Activated CD8-positive, alpha-beta memory T cell treated with anti-CD3 and anti-CD28 coated beads, Interleukin-2, amount 50 U/mL, for 48 hours (primary cell): ENCODE data around the gene BARX2.

ENCODE experiments used
- DNase-seq: peaks from one replicate; pipeline ENCODE4 v3.0.0-alpha.2; 2020

Gene BARX2

DNA sequence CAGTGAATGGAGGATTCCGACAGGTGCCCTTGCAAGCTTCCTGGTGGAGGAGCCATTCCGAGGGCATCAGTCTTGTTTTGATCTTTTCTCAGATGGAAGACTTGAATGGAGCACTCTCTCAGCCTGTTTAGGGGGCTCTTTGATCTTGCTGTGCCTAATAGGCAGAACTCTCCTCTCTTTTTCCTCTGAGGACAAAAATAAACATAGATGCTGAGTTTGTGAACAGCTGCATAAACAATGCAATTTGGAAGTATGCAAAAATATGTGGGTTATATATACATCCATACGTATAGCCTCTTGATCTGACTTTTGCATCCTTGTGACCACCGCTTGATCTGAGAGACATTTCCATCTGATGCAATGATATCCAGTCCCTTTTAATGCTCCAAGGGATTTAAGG lies 29.1 kb downstream of the BARX2 start:
- DNase-seq: no peak

DNA sequence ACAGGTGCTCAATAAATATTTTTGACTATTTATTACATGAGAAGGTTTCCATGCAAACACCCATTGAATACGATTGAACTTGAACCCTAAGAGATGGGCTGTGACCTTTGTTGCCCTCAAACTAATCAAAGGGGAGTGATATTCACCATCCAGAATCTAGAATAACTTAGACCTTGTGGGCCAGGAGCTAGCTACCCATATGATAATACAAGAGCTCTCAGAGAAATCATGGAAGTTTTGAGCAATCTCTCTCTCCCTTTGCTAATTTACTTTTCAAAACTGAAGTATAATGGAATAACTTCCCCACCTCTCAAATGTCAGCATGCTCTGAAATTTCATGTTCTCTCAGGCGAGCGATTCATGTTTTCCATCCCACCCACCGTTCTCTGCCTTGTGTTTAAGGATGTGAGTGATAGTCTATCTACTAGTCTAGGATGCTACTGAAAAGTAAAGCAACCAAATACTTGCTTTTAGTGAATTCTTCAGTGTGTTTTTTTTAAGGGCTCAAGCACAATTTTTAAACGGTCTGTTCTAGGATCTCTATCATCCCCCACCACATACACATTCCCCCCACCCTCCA lies 33.3 kb downstream of the BARX2 start:
- DNase-seq: no peak

DNA sequence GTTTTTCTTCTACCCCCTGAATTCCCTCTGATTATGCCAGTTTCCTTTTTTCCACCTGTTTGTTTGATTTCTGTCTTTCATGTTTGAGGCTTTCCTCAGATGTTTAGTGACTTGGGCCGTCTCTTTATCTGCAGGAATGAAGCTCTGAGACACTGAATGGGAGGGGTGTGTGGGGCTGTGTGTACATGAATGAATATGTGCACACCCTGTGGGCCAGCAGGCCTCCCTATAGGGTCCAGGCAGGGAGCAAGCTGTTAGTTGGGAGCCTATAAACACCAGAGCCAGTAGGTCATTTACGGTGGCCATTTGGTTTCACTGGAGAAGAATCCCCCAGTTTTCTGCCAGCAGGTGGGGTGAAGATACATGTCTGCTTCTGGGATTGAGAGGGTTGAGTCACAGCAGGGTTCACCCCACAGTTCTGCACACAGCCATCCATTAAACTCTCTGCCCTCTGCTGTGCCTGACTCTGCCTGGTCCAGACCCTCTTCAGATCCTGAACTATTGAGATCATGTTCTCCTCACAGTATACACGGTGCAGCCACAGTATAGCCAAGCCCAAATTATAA lies 34.8 kb downstream of the BARX2 start:
- no peak for DNase-seq

DNA sequence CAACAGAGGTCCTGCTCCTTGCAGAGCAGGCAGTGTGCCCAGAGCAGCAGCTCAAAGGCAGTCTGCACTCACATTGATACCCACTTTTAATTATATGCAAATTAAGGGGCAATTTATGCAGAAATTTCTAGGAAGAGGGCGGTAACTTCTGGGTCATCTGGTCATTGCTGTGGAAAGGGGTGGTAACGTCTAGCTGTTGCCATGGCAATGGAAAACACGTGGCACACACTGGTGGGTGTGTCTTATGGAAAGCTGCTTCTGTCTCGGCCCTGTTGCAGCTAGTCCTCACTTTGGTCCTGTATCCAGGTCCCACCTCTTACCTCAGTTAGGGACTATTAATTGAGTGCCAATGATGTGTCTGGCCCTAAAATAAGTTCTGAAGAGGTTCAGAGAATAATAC lies 36.8 kb downstream of the BARX2 start:
- no peak for DNase-seq

DNA sequence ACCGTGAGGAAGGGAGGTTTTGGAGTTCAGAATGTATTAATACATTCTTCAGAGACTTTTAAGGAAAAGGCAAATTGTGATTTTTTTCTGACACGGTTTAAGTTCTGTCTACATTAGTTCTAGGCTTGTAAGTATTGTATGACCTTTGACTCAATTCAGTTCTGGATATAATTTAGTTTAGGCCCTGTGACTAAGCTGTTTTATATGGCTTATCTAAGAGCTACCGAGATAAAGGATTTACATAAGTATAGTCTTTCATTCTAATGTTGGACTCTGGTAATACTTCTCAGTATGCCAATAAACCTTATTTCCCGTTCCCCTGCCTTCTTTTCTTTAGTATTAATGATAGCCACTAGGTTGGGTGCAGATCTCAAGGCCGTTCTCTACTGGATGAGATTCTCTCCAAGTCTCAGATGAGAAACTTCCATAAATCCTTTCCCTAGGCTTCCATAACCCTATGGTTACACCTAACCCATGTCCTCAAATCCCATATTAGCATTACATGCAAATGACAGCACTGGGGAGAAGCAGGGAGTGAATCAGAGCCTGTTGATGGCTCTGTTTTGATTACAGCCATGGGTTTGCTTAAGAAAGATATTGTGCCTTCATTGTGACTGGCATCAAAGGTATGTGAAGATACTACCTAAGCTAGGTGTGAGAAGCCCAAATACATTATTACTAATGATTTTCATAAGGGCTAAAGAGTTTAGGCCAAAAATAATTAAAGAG lies 38.7 kb downstream of the BARX2 start:
- DNase-seq: no peak

DNA sequence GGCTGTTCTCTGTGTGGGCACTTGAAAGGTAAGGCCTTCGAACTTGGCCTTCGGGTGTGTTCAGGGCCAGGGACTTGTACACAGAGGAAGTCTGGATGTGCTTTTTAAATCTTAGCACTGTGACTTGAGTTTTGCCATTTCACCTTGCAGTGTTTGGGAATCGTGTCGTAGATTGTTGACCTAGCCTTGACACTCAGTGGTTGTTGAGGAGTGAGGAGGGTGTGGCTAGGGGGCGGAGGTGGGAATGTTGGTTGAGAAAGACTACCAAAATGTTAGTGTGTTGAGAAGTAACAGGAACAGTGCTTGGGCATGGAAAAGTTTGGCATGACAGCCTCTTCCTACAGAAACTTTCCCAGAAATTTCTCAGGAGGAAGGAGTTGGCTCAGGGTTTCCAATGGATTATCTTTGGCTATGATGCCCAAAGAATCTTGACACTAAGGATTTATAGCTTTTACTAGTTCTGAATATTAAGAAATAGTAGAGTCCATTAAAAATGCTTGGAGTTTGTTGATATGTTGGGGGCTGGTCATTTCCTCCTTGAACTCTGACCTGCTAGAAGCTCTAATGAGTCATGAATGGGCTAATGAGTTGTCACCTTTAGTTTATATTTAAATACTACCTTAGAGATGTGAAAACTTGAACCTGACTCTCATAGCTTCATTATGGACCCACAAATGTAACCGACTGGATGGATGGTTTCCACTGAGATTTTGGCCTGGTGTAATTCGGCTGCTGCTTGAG lies 40.6 kb downstream of the BARX2 start:
- no peak for DNase-seq

DNA sequence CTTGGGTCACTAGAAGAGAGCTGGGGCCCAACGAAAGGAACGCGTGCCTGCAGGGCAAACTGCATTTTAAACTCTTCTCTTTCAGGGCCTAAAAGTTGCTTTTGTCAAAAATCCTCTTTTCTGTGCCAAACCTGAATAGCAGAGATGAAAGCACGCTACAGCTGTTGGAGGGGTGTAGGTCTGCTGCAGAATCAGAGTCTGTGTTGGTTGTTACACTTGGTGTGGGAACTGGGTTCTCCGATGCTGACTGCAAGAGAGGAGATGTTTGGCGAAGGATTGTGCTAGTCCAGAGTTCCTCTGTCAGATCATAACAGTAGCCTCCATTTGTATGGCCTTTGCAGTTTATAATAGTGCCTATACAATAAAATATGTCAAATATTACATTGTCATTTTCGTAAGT lies 41.8 kb downstream of the BARX2 start:
- no peak for DNase-seq

DNA sequence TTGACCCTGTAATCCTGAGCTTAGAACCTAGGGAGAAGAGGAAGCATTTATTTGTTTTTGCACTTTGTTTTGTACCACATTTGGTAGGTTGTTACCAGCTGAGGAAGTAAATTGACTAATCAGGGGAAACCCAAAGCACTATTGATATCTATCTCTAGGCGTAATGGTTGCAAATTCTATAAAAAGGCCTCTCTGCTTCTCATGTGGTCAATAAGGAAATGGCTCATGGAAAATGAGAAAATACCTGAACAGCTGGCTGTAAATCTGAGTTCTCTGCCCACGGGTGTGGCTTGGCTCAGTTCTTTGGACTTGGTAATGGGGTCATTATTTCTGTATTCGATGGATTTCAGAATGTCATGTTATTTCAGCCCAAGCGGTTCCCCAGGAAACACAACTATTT lies 42.4 kb downstream of the BARX2 start:
- no peak for DNase-seq

DNA sequence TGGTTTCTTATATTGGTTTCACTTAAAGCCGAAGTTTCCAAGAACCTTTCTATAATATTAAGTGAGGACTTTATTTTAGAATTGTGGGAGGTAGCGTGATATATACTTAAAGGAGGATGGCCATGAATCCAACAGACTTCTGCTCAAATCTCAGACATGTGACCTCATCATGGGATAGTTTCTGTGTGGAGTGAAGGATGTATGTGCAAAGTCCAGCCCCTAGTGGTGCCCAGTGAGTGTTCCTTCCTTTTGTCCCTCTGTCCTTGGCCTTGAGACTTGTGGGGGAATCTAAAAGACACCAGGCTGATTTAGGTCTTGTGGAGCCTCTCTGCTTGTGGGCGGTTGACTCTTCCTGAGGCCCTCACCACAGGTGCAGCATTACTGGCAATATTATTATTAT lies 43.7 kb downstream of the BARX2 start:
- no peak for DNase-seq

DNA sequence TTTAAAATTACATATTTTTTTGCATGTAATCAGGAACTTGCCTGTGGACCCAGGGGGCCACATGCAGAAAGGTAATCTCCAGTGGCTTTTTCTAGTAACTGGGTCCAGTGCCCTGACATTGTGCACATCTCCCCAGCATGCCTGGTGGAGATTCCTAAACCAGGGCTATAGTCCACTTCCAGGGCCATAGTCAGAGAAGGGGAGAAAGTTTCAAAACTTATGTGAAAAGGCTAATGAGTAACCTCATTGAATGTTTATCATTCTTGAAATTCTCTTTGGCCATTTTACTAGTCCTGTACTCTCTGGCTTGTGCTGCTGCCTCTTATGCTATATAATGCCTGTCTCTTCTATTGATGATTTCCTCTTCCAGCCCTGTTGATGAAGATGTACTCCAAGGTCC lies 47.8 kb downstream of the BARX2 start:
- no peak for DNase-seq

DNA sequence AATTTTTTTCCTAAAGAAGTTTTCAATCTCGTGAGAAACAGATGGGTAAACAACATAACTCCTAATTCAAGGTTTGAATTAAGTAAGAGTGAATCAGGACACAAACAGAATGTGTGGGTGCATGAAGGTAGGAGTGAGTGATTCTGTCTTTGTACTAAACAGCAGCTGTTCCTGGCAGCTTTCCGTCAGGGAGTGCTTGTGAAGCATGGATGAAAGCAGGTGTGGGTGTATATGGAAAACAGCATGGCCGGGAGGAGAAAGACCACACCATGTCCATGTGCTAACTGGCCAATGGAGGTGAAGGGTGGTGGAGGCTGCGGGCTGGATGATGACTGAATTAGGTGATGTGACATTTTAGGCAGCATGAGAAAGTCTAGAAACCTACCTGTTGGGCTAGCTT lies 49.6 kb downstream of the BARX2 start:
- DNase-seq: no peak

DNA sequence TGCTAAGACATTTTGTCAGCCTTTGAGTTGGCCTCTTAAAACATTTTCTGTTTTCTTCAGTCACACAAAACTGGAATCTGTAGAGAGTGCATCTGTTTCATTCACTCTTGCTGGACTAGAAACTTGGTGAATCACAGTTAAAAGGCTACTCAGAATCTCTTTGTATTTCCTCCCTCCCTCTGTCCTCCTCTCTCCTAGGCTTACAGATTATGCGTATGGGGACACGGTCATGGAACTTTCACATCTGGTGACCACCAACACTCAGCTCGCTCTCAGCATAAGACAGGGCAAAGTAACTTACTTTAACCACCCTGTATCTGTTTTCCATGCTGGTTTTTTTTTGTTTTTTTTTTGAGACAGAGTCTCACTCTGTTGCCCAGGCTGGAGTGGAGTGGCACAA lies 50.4 kb downstream of the BARX2 start:
- no peak for DNase-seq

DNA sequence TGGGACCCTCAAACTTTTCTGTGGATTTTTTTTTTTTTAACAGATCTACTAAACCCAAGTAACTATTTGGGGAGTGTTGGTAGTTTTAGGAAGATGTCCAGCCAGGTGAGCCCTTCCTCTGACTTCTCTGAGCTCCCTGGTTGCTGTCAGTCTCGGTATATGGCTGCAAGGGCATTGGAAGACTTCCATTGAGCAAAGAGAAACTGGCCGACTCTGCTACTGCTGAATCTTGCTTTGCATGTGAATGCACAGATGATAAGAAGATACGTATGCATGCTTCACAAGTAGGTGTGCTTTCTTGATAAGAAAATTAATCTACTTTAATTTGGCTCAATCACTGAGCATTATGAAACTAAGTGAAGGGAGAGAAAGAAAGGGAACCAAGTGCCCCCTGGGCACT lies 51.1 kb downstream of the BARX2 start:
- DNase-seq: no peak

DNA sequence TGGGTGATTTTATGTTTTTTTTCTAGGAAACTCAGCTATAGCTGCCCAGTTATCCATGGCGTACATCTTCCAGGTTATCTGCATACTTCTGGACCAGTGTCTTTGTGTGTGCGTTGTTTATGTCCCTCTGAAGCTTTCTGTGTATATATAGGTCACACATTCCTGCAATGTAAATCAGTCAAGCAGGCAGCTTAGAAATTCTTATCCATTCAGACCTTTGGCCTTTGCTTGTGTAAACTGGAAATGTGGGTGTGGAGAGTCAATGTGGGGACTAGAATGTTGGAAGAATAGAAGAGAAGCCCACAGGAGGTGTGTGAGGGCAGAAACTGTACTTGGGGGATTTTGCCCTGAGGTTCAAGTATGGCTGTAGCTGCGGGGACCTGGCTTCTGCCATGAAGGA lies 51.7 kb downstream of the BARX2 start:
- no peak for DNase-seq

DNA sequence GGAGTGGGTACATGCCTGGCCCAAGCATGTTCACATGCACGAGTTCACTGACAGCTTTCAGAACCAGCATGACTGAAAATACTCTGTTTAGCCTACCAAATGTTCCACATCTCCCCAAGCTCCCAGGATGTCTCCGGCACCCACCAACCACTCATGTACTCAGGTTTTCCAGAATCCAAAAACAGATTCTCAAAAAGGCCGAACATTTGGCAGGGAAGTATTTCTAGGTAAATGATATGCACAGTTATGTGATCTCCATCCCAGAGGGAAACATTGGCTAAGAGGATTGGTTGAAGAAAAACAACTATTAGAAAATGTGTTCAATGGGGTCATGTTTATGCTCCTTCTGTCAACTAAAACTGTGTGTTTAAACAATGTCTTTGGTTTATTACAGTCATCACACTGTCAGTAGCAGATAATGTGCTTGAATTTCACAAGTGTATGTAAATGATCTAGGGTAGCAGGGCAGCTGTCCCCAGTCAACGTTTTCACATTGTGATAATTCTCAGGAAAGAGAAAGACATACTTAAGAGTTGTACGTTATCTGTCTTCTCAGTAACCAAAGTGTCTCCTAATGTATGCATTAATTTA lies 52.3 kb downstream of the BARX2 start:
- DNase-seq: no peak

DNA sequence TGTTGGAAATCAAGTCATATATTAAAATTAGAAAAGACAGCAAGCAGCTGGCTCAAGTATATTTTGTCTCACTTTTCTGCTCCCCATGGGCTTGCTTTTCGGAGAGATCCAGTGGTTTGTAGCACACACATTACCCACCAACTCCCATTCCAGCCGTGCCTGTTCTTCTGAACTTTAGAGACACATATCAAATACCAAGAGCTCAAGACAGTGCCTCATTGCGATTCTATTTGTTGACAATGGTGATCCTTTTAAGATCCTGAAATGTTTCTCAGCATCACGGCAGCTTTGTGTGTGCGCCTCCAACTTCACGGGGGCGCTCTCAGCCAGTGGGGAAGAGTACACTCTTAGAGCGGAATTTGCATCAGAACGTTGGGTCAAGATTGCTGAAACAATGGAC lies 52.9 kb downstream of the BARX2 start:
- no peak for DNase-seq

DNA sequence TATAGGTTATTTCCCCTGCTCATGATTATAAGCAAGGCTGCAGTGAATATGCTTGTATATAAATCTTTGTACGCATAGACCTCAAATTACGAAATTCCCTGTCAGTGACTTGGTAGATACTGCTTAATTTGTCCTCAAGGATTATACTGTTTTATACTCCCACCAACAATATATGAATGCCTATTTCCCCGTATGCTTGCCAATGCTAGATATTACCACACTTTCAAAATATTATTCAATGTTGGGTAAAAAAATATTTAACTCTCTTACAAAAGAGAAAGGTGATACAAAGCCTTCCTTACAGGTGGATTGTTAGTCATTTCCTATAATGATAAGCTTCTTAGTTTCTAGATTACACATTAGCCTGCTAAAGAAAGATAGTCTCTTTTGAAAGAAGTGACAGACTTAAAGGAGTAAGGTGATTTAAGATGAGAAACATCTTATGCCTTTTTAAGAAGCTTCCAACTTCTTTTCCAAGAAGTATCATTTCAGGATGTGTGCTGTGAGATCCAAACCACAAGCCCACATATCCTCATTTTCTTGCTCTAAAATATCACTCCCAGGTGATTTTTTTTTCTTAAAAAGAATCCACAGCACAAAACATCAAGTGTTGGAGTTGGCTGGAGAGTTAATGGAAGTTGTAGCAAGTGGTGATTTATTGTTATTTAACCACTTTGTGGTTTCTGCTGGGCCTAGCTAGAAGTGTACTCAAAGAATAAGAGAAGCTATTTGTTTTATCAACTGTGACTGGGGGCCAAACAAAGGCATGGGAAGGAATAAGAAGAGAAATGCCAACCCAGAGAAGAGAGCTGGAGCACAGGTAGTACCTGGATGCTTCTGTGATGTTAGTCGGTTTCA lies 59.2 kb downstream of the BARX2 start:
- no peak for DNase-seq

DNA sequence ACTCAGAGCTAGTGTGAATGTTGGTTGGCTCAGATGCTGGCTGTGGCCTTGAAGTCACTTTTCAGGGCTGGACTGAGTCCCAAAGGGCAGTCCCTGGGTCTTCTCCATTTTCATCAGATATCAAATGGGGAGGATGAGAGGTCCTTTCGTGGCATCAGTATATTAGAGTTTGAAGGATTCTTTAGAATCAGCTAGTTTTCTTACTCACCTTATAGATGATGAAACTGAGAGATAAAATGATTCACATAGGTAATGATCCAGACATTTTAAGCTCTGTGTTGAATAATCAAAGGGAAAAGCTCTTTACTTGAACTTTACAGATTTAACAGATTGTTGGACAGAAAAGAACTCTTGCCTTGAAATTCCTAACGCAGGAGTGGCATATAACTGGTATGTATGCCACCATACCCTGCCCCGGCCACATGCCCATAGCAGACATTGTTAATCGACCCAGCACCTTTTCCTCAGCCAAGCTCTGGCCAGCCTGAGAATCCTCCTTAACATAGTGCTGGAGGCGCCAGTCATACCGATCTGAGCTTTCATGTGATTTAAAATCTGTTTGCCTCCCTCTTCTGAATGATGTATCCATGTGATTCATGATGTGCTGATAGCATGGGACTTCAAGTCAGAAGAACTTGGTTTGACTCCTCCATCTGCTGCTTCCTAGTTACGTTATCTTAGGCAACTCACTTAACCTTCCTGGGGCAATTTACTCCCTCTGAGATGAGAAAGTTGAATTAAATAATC lies 60.0 kb downstream of the BARX2 start:
- no peak for DNase-seq

DNA sequence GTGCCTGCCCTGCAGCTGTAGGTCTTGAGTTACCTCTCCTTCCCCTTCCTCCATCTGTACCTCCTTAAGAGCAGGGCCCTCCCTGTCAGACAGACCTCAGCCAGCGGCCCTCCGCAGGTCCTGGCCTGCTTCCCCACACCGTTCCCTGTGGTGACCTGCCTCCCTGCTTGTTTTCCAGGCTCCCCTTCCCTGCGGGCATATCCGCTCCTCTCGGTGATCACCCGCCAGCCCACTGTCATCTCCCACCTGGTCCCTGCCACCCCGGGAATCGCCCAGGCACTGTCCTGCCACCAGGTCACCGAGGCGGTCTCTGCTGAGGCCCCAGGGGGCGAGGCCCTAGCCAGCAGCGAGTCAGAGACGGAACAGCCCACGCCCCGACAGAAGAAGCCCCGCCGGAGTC lies 60.9 kb downstream of the BARX2 start:
- no peak for DNase-seq

DNA sequence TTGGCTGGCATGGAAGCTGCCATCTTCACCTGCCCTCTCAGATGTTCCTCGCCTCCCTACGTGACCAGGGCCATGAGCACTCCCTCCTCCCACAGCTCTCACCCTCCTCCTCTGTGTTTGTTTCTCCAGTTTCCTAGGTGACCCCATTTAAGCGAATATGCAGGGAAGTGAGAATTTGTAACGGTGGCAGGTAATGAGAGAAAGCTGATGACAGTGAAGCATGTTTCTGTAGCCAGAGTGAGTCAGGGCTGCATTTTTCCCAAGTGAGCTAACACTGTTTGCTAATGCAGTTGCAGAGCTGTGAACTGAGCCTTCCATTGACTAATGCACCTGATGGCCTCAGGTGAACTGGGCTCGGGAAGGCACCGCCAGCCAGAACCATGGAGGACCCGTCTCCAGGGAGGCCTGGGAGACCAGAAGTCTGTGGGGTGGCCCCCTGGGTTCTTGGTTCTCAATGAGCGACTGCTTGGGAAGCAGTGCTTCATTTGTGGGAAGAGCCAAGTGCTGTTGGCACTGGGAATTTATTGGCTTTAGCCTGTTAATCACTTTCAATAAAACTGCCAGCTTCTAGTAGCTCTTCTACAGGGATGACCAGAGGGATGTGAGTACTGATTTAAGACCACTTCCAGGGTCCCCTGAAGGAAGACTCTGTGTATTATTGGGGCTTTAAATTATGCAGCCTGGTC lies 64.5 kb downstream of the BARX2 start:
- DNase-seq: no peak

DNA sequence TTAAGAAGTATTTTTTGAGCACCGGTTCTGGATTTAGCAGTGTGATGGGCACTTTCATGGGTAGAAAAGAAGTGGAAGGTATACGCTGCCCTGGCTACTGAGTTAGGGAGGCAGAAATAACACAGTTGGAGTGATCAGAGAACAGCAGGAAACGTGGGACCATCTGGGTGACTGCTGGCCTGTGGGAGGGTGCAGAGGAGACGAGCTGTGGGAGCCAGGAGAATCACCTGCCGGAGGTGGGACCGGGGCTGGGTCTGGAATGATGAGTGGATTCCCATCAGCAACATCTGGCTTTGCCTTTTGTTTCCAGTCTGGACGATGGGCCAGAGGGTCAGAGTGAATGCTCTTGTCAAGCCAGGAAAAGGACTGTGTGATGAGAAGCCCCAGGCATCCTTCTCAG lies 66.5 kb downstream of the BARX2 start:
- DNase-seq: no peak
